ENCODE measurements around the gene DOCK4. TPM values are rescaled to one million over a fixed set of nuclear protein-coding genes. Genes with fewer than 3 reads are reported as not detected.

The DOCK4 gene
- total RNA-seq, 1 donor from 2014 or later: 0.73 TPM

GRCh38 chr7:111866787-111867186, 339.4 kb downstream of the DOCK4 start:
- TF ChIP-seq CTCF (IDR thresholded peaks at IDR 0.05): no peak
- no peak for DNase-seq
- Mint-ChIP-seq H3K27me3 (no peaks in the 10 kb centered on the region), H3K4me1 (no peaks in the 10 kb centered on the region), H3K9me3 (no peaks in the 10 kb centered on the region), H3K4me3 (no peak overlapping the region), H3K36me3 (ENCODE audit: low read depth) (no peaks in the 10 kb centered on the region), H3K27ac (no peak overlapping the region)
- intact Hi-C loops (cut with micrococcal nuclease): no loop called here
- ATAC-seq (ENCODE audit: low read depth): no peak
- ChIA-PET POLR2A (no interaction called here), CTCF (no interaction called here)

- no peak for DNase-seq
- Mint-ChIP-seq H3K27ac (no peak overlapping the region), H3K27me3 (no peaks in the 10 kb centered on the region), H3K4me1 (no peaks in the 10 kb centered on the region), H3K4me3 (no peak overlapping the region), H3K9me3 (no peaks in the 10 kb centered on the region), H3K36me3 (ENCODE audit: low read depth) (no peaks in the 10 kb centered on the region)
- ChIA-PET CTCF (no interaction called here), POLR2A (no interaction called here)
- no peak for ATAC-seq (ENCODE audit: low read depth)
- intact Hi-C loops (cut with micrococcal nuclease): no loop called here
- no peak for TF ChIP-seq CTCF (IDR thresholded peaks at IDR 0.05)
Measured at GRCh38 chr7:111865430-111865829, 340.8 kb downstream of the DOCK4 start.

- intact Hi-C loops (cut with micrococcal nuclease): no loop called here
- Mint-ChIP-seq H3K27me3 (no peaks in the 10 kb centered on the region), H3K36me3 (ENCODE audit: low read depth) (no peaks in the 10 kb centered on the region), H3K9me3 (no peaks in the 10 kb centered on the region), H3K4me1 (no peaks in the 10 kb centered on the region), H3K4me3 (no peak overlapping the region), H3K27ac (no peak overlapping the region)
- no peak for ATAC-seq (ENCODE audit: low read depth)
- DNase-seq: no peak
- POLR2A ChIA-PET: no interaction called here
- CTCF ChIA-PET: no interaction called here
- TF ChIP-seq CTCF (IDR thresholded peaks at IDR 0.05): no peak
Measured at GRCh38 chr7:111864291-111864976, 341.8 kb downstream of the DOCK4 start.

GRCh38 chr7:111863269-111863668, 342.9 kb downstream of the DOCK4 start:
- H3K27me3 Mint-ChIP-seq: no peaks in the 10 kb centered on the region
- no peaks in the 10 kb centered on the region for H3K9me3 Mint-ChIP-seq
- intact Hi-C loops (cut with micrococcal nuclease): no loop called here
- H3K4me1 Mint-ChIP-seq: no peaks in the 10 kb centered on the region
- no peak for TF ChIP-seq CTCF (IDR thresholded peaks at IDR 0.05)
- no peak for ATAC-seq (ENCODE audit: low read depth)
- ChIA-PET POLR2A (no interaction called here), CTCF (no interaction called here)
- no peaks in the 10 kb centered on the region for H3K36me3 Mint-ChIP-seq (ENCODE audit: low read depth)
- DNase-seq: no peak
- no peak overlapping the region for H3K27ac Mint-ChIP-seq
- H3K4me3 Mint-ChIP-seq: no peak overlapping the region

- intact Hi-C loops (cut with micrococcal nuclease): no loop called here
- H3K36me3 Mint-ChIP-seq (ENCODE audit: low read depth): no peaks in the 10 kb centered on the region
- ChIA-PET CTCF (no interaction called here), POLR2A (no interaction called here)
- H3K27ac Mint-ChIP-seq: no peak overlapping the region
- peaks cover 1% of the 10 kb centered on the region for H3K27me3 Mint-ChIP-seq
- no peaks in the 10 kb centered on the region for H3K4me1 Mint-ChIP-seq
- ATAC-seq (ENCODE audit: low read depth) (no peak), DNase-seq (no peak)
- no peak overlapping the region for H3K4me3 Mint-ChIP-seq
- TF ChIP-seq CTCF (IDR thresholded peaks at IDR 0.05): no peak
- no peaks in the 10 kb centered on the region for H3K9me3 Mint-ChIP-seq
Measured at GRCh38 chr7:111860248-111860647, 346.0 kb downstream of the DOCK4 start.
